CD4-positive, alpha-beta T cell treated with Interferon alpha-2 for 1 hour (primary cell): ENCODE data around the gene SMYD3.

Experiments
- DNase-seq, 2 donors: peaks; one replicate each; pipeline ENCODE4 v3.0.0-alpha.2; 2020 to 2022

SMYD3 gene

DNA sequence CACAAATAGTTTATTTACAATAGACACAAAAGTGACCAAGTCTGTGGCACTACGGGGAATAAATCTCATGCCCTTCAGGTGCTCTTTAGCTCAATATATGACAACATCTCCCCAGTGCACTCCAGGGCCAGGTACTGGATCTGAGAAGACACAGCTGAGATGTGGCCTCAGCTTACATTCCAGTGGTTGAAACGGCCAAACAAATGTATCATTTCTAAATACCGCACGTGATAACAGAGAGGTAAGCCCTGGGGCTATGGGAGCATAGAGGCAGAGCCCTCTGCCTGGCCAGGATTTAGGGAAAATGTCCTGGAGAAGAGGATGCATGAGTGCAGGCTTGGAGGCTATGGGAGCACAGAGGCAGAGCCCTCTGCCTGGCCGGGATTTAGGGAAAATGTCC lies 630.5 kb downstream of the SMYD3 start:
- no peak for DNase-seq

DNA sequence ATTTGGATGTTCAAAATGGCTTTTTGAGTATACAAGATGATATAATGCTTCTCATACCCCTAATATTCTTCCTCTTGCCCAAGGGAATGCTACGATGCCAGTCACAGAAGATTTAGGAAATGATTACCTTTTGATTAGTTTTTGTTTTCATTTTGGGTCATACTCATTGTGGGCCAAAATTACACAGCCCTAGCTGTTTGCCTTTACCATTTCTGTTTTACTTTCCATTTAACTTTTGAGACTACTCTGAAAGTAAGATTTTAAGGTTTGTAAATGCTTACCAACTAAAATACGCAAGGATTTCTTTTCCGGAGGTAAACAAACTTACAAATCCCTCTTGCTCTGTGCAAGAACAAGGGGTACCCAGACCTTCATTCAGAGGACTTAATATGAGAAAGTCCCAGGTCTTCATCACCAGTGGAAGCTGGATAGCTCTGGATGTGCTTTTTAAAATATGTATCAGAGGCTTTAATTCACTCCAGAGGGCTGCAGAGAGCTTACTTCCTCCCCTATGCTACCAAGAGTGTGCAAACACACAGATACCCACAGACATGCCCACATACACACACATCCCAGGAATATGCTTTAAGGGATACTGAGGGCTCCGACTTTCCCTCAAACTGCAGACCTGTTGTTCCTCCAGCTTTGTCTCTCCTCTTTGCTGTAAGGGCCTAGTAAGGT lies 631.4 kb downstream of the SMYD3 start:
- no peak for DNase-seq

DNA sequence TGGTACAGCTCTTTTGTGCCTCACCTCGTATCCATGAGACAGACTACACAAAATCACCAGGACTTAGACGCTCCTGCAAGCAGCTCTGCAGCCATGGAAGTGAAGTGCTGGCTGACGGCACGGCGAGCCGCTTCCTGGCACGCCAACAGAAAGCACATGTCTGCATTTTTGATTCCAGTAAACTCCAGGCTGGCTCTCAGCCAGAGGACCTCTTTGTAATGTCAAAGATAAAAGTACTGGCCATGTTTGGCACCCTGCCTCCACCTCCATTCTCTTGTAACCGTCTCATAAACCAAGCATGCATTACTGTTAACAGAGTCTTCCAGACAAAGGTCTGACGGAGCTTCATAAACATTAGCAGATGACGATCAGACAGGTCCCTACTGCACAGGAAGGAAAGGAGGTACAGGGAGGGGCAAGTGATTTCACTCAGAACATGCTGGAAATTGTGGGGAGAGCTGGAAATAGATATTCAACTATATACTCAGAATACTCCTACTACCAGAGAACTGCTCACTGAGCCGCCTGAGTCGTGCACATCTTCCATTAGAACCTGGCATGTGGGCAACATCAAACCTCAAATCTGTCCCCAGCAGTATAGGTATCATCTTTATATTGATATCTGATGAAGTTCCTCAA lies 632.0 kb downstream of the SMYD3 start:
- no peak for DNase-seq

DNA sequence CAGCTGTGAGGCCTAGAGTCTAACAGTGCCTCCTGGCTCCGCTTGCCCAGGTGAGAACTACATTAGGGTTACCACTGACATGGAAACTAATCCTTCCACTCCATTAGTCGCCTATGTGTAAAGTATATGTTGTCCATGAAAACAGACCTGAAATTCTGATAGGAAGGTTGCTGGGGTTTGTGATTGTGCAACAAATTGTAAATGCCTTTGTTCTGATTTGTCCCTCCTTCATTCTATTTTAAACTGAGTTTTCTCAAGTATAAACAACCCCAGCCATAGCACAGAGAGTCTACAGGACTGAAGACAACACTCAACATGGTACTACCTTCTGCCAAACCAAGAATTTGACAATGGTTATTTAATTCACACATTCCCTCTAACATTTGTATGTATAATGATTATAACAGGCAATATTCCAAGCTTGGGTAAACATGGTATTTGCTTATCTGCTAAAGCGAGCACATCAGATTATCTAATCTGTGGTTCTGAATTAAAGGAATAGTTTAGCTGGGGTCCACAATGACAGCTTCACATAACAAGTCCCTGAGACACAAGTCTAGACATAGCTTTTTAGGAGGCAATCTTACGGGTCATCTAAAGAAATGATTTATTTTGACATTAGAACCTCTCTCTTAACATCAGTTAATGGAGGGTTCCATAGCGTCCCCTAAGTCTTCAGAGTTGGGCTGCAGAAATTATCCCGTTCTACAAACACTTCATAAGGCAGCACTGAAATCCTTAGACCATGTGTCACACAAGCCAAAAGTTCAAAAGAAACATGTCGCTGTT lies 633.0 kb downstream of the SMYD3 start:
- DNase-seq = no peak

GRCh38 chr1:245873068-245873467 lies 634.0 kb downstream of the SMYD3 start:
- DNase-seq = no peak

- DNase-seq = no peak
Observed at GRCh38 chr1:245872475-245872874, 634.6 kb downstream of the SMYD3 start.

DNA sequence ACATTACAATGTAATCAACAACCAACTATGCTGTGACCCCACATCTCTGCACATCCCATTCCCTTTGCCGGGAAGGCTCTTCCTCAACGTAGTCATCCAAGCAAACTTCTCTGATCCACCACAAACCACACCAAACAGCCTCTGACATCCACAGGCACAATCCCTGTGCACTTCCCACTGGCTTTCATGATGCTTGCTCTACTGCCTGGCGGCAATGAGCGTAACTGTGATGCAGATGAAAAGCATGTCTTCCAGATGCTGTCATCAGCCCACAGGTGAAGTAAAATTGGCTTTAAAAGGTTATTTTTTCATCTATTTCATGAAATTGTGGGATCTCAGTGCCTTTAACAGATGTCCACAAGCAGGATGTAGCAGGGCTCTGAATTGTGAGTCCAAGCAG lies 635.2 kb downstream of the SMYD3 start:
- no peak for DNase-seq

DNA sequence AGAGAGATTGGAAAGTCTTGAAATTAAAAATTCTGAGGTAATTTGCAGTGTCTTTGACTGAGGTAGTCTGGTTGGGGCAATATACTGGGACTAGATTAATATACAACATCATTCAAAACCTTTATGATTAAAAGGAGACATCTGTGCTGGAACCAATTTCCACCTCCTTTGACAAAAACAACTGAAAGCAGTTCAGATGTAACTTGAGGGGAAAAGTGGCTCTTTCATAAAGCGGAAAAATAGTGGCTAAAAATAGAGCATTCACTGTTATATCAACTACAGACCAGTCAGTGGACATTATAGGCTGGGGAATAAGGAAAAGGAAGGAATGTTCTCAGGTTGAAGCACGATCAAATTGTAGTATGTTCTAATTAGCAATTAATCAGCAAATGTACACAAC lies 635.9 kb downstream of the SMYD3 start:
- DNase-seq = no peak

GRCh38 chr1:245870698-245871097 lies 636.4 kb downstream of the SMYD3 start:
- DNase-seq = no peak

DNA sequence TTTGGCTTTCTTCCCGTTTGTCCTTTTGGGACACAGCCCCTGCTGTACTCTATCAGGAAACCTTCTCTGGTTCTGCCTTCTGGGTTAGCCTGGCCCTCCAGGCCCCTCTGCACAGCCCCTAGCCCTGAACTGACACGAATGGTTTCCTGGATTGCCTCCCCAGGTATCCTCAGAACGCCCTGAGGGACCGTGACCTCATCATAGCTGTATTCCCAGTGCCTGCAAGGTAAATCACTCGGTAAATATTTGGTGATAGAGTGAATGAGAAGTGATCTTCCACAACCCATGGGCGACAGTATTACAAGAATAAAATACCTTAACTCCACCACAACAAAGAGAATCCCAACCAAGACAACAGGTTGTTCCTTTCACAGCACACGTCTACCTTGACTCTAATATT lies 637.2 kb downstream of the SMYD3 start:
- DNase-seq = no peak

GRCh38 chr1:245867738-245868137 lies 639.3 kb downstream of the SMYD3 start:
- no peak for DNase-seq

DNA sequence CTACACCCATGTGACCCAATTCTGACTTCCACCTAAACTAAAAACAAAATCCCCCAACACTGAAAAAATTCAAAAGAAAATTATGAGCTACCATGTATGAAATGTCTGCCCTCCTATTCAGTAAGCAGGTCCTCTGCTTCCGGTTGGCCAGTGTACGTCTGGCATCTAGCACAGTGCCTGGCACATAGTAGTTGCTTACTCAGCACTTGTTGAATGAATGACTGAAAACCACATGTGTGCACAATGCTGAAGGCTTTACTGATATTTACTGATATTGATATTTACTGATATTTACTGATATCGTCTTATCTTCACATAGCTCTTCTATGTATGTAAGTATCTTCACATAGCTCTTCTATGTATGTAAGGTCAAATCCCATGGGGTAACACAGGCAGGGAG lies 642.2 kb downstream of the SMYD3 start:
- DNase-seq = no peak

GRCh38 chr1:245863566-245864184 lies 643.4 kb downstream of the SMYD3 start:
- no peak for DNase-seq

GRCh38 chr1:245862812-245863540 lies 644.1 kb downstream of the SMYD3 start:
- no peak for DNase-seq

DNA sequence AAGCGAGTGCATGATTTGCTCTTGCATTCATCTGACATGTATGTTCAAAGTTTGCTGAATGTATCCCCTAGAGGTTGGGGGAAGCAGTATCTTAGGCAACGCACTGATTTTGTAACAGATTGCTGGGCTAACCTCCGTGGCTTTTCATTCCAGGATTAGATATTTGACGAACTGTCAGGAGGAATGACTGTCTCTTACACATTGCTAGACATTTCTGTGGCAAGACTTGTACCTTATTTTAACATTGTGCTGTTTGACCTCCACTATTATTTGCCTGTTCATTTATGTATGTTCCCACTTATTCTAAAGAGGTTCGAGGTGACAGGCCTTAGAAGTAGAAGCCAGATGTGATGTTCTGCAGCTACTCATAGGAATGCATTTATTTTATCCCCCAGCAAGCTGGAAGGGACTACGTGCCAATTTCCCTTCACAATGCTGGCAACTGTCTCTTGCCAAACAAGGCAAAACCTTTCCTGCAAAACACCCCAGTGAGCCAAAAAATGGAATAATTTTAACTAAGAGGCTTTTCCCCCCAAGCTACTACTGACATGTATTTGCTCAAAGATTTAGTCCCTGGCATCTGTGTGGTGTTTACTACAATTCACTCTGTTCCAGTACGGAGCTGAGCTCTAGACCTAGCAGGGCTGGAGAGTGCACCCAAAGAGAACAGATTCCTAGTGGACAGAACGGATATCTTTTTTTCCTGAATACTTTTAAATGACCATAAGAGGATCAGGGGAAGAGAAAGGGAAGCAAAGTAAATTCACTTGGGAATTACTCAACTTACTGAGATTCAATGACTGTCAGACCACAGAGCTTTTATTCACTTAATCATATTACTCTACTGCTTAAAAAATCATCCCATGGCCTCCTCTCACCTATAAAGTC lies 646.2 kb downstream of the SMYD3 start:
- DNase-seq = no peak

DNA sequence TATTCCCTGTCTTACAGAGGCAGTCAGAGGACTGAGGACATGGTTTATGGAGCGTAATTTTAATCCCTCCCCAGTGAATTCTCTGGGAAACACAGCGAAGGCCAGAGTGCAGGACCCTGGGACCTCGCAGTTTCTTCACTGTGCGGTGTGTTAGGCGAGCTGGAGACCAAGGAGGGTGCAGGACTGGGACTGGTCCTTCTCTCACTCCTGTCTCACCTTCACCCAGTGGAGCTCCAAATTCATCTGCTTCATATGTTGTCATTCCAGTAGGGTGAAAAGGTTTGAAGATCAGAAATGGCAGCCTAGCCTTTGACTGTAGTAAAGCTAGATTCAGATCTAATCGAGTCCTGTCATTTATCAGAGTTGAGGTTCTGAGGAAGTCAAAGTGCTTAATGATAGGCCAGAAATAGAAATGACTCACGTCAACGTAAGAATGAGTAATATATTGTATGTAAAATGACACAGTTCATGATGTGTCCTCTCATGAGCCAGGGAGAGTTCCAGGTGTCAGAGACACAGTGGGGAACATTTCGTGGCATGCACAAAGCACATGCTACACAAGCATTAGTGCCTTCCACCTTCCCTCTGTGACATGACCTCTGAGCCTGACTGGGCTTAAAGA lies 647.5 kb downstream of the SMYD3 start:
- DNase-seq = no peak

DNA sequence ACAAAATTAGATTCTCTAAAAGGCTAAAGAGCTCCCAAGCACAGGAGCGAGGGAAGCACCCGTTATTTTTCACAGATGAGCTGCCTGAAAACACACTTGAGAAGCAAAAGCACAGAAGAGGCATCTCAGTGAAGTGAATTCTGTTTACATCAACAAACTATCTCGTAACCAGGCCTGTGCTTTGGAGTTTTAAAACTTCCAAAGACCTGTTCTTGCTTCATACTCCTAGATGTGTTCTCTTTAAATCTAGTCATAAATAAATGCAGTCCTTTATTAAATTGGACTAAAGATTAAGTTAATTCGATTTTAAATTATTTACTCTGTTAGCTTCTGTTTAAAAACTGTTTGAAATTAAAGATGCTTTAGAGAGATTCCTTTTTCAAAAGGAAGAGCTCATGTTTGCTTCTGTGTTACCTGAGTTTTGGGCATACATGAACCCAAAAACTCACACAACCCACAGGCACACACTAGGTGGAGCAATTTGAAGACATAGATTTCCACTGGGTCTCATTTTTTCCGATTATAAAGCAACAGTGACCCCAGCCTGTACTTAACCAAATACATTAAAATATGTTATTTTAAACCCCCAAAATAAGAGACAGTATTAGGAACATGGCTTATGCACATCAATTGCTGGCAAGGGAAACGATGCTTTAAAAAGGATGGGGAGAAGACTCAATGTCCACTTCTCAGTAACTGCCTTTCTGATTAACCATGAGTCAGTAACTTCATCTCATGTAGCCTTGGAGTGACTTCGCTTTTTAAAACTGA lies 648.2 kb downstream of the SMYD3 start:
- no peak for DNase-seq

GRCh38 chr1:245858022-245858721 lies 648.9 kb downstream of the SMYD3 start:
- DNase-seq = no peak

- DNase-seq = no peak
Observed at GRCh38 chr1:245856944-245857531, 650.0 kb downstream of the SMYD3 start.
